K562 (cell line): ENCODE results near the gene PRLHR. TPM values are rescaled to one million over a fixed set of nuclear protein-coding genes. Genes with fewer than 3 reads are reported as not detected.

ENCODE experiments used
- ATAC-seq: fragments of 200-7000 bp; cut with Tn5 transposase; 3 replicates; pipeline ENCODE4 v1.9.1; 2020; ENCODE audit warnings: moderate library complexity
- BruUV-seq: library from RNA; stranded (reverse); fragments of 400-500 nt; replicated peaks from 2 replicates; lab custom pipeline; 2021; lab: Mats Ljungman, UMichigan
- CTCF ChIA-PET: fragments of 300-600 bp; formaldehyde crosslinking; extraction: SDS; loops from one replicate; lab custom pipeline; 2021; ENCODE audit warnings: low intra/inter-chr PET ratio; lab: Yijun Ruan, JAX
- POLR2A ChIA-PET: fragments of 300-600, 350-650 bp; sonication (Branson Sonifier 250); formaldehyde crosslinking; extraction: SDS; loops from one replicate; lab custom pipeline; 2021; ENCODE audit warnings: antibody characterized with exemption, inconsistent platforms; lab: Yijun Ruan, JAX
- DNase-seq, 4 experiments: peaks; one replicate each; pipeline versions ENCODE4 v3.0.0 to v3.0.0-alpha.2; 2011 to 2018; ENCODE audit warnings: low spot score in 3 of 4, mixed read lengths in 3 of 4; ENCODE audit errors: extremely low read depth in 1 of 4
- FAIRE-seq: peaks from 2 replicates; lab custom pipeline; 2011; peaks lifted over from hg19 to GRCh38; lab: Jason Lieb, UNC
- H2AFZ ChIP-seq: 2 replicates; pipeline ENCODE4 v1.6.0; 2011; ENCODE audit warnings: low read depth, low read length, control low read depth, inconsistent platforms
- H3K27ac ChIP-seq: fragments of 200-600 bp; 3 replicates; pipeline ENCODE4 v1.8.0; 2011; ENCODE audit warnings: low read depth, mild to moderate bottlenecking, control low read depth, inconsistent platforms, low read length, moderate library complexity, mixed read lengths; ENCODE audit errors: extremely low read depth
- H3K27me3 ChIP-seq, 2 experiments: fragments of 300-600 bp in 1 of 2; 2 replicates in 1 of 2; 3 replicates in 1 of 2; pipeline versions ENCODE4 v1.6.0 to v1.8.0; 2011; ENCODE audit warnings: inconsistent platforms in 2 of 2, low read length in 2 of 2, mild to moderate bottlenecking in 1 of 2, mixed read lengths in 1 of 2, moderate library complexity in 1 of 2; ENCODE audit not compliant: control insufficient read depth in 2 of 2, insufficient read depth in 2 of 2
- H3K36me3 ChIP-seq: fragments of 300-600 bp; 3 replicates; pipeline ENCODE4 v1.8.0; 2011; ENCODE audit warnings: mild to moderate bottlenecking, low read length, inconsistent platforms; ENCODE audit not compliant: control insufficient read depth, insufficient read depth
- H3K4me1 ChIP-seq, 2 experiments: fragments of 200-600 bp in 1 of 2; replicated peaks in 1 of 2; 2 replicates in 1 of 2; 3 replicates in 1 of 2; pipeline versions ENCODE4 v1.5.1 to v1.8.0; 2011; ENCODE audit warnings: inconsistent platforms in 2 of 2, low read length in 2 of 2, mild to moderate bottlenecking in 1 of 2, mixed read lengths in 1 of 2, moderate library complexity in 1 of 2; ENCODE audit not compliant: control insufficient read depth in 2 of 2, insufficient read depth in 2 of 2
- H3K4me2 ChIP-seq: 2 replicates; pipeline ENCODE4 v1.6.1; 2011; ENCODE audit warnings: low read length, control low read depth, inconsistent platforms, mixed read lengths; ENCODE audit not compliant: insufficient read depth
- H3K4me3 ChIP-seq: fragments of 200-600 bp; sonication (generic), shearing (Covaris generic); 2 replicates; pipeline ENCODE4 v1.5.1; 2016; ENCODE audit warnings: control low read depth, inconsistent platforms
- H3K79me2 ChIP-seq: fragments of 200-600 bp; 3 replicates; pipeline ENCODE4 v1.8.0; 2011; ENCODE audit warnings: low read length, inconsistent platforms; ENCODE audit not compliant: control insufficient read depth, insufficient read depth
- H3K9ac ChIP-seq, 2 experiments: 2 replicates each; pipeline versions ENCODE4 v1.6.0 to v1.6.1; 2011; ENCODE audit warnings: low read depth in 2 of 2, low read length in 2 of 2, control low read depth in 1 of 2, inconsistent platforms in 1 of 2, mild to moderate bottlenecking in 1 of 2, mixed read lengths in 1 of 2; ENCODE audit not compliant: insufficient read depth in 1 of 2
- H3K9me1 ChIP-seq: one replicate; pipeline ENCODE4 v1.6.0; 2011; ENCODE audit warnings: inconsistent platforms, mild to moderate bottlenecking, low read length, moderate library complexity; ENCODE audit not compliant: control insufficient read depth, insufficient read depth
- H3K9me3 ChIP-seq: replicated peaks from 2 replicates; pipeline ENCODE4 v1.5.1; 2011; ENCODE audit warnings: low read depth, low read length, inconsistent platforms; ENCODE audit not compliant: control insufficient read depth, insufficient read depth
- H4K20me1 ChIP-seq: replicated peaks from 2 replicates; pipeline ENCODE4 v1.6.1; 2011; ENCODE audit warnings: low read length, inconsistent platforms, mixed read lengths; ENCODE audit not compliant: control insufficient read depth, insufficient read depth
- ATF2 ChIP-seq: sonication (generic); formaldehyde crosslinking; IDR thresholded peaks from 2 replicates; pipeline ENCODE4 v1.8.1; 2022; ENCODE audit warnings: missing genetic modification reagents
- BCOR ChIP-seq: fragments of 450-650 bp; IDR thresholded peaks from 2 replicates; pipeline ENCODE4 v1.6.1; 2016
- CBFA2T2 ChIP-seq: fragments of 450-650 bp; conservative IDR thresholded peaks from 2 replicates; pipeline ENCODE4 v1.6.1; 2017; ENCODE audit warnings: mild to moderate bottlenecking
- CREB3 ChIP-seq: fragments of 450-650 bp; conservative IDR thresholded peaks from 2 replicates; pipeline ENCODE4 v1.6.1; 2016; ENCODE audit warnings: missing genetic modification characterization, low read depth, mild to moderate bottlenecking, missing compliant biosample characterization, moderate library complexity
- MEF2A ChIP-seq: IDR thresholded peaks from 2 replicates; pipeline ENCODE4 v1.6.1; 2011; ENCODE audit warnings: low read depth, mild to moderate bottlenecking, low read length, moderate library complexity; ENCODE audit not compliant: control insufficient read depth
- MIER1 ChIP-seq: fragments of 450-650 bp; IDR thresholded peaks from 2 replicates; pipeline ENCODE4 v1.6.1; 2016; ENCODE audit warnings: antibody characterized with exemption, mild to moderate bottlenecking, low read depth
- MLX ChIP-seq, 2 experiments: fragments of 450-650 bp in 1 of 2; sonication (generic) in 1 of 2; formaldehyde crosslinking; conservative IDR thresholded peaks; 2 replicates each; pipeline versions ENCODE4 v1.4.0 to v1.8.1; 2020 to 2022; ENCODE audit warnings: mild to moderate bottlenecking in 1 of 2, missing genetic modification reagents in 1 of 2
- NCOA4 ChIP-seq: fragments of 450-650 bp; IDR thresholded peaks from 2 replicates; pipeline ENCODE4 v1.6.1; 2018; ENCODE audit warnings: mild to moderate bottlenecking; ENCODE audit not compliant: partially characterized antibody
- SETDB1 ChIP-seq: IDR thresholded peaks from one replicate; pipeline ENCODE4 v1.6.1; 2012; ENCODE audit warnings: low read length, control low read depth, inconsistent platforms
- SMARCC2 ChIP-seq: fragments of 450-650 bp; IDR thresholded peaks from 2 replicates; pipeline ENCODE4 v1.6.1; 2017; ENCODE audit warnings: antibody characterized with exemption, moderate library complexity, mild to moderate bottlenecking, low read depth
- U2AF2 ChIP-seq: fragments of 200-400 bp; formaldehyde crosslinking; optimal IDR thresholded peaks from 2 replicates; pipeline ENCODE3; 2017; ENCODE audit warnings: low read depth, mild to moderate bottlenecking, low read length
- ZC3H4 ChIP-seq: sonication (generic); formaldehyde crosslinking; IDR thresholded peaks from 2 replicates; pipeline ENCODE4 v1.9.0; 2021; ENCODE audit warnings: missing genetic modification reagents, borderline replicate concordance
- ZNF561 ChIP-seq: fragments of 450-650 bp; formaldehyde crosslinking; conservative IDR thresholded peaks from 2 replicates; pipeline ENCODE4 v1.4.0; 2020; ENCODE audit warnings: mild to moderate bottlenecking, moderate library complexity
- ZNF785 ChIP-seq: fragments of 250-450 bp; sonication (Bioruptor Pico); IDR thresholded peaks from 2 replicates; pipeline ENCODE4 v1.4.0; 2020; ENCODE audit warnings: mild to moderate bottlenecking
- WGBS: fragments of 100-300 bp; shearing (Covaris generic); methylation state at CpG from one replicate; pipeline ENCODE4 v1.1.6; 2016; ENCODE audit warnings: low coverage, mixed read lengths; ENCODE audit not compliant: insufficient coverage; ENCODE audit errors: missing lambda C conversion rate; 5-methylcytosine and 5-hydroxymethylcytosine counted together
- in situ Hi-C: fragments of 300-500 bp; cut with MboI; formaldehyde crosslinking; loops from 4 replicates; pipeline ENCODE4 v1.15.0; 2018; ENCODE audit warnings: inconsistent platforms, mixed read lengths
- intact Hi-C: fragments of 100-400 bp; cut with micrococcal nuclease; formaldehyde crosslinking; loops from 2 replicates; pipeline ENCODE4 v1.14.2; 2022
- polyA plus RNA-seq, 8 experiments: library from polyadenylated mRNA; depleted of rRNA in 4 of 8; stranded (reverse) in 5 of 8; unstranded in 3 of 8; fragments of >200 nt; fragmentation: Nextera tagmentation in 2 of 8; fragmentation: Illumina TruSeq in 1 of 8; extraction: Ambion mirVana in 2 of 8; extraction: Trizol in 1 of 8; gene quantifications; 2 replicates each; pipeline versions ENCODE4 v1.2.1 to v1.2.3, GENCODE V29; 2011 to 2014; ENCODE audit warnings: inconsistent platforms in 1 of 8, missing spikeins in 1 of 8
- total RNA-seq, 7 experiments: library from RNA; depleted of rRNA in 6 of 7; stranded (reverse); fragments of >200 nt in 6 of 7; fragmentation: Illumina TruSeq in 2 of 7; extraction: Trizol in 2 of 7; gene quantifications; 2 replicates each; pipeline versions ENCODE4 v1.2.1 to v1.2.3, GENCODE V29; 2011 to 2021; ENCODE audit warnings: low replicate concordance in 1 of 7

PRLHR gene
- total and polyA plus RNA-seq, 9 of the 15 experiments (the other 6 are each of a cell fraction or from before 2014, with no cell fraction given): not detected

GRCh38 chr10:118582511-118582910 is 12.9 kb downstream of the PRLHR start (continued):
- TF ChIP-seq CREB3 (tag) (no peak), BCOR (no peak)

GRCh38 chr10:118581340-118581739 is 14.1 kb downstream of the PRLHR start:
- ATAC-seq: no peak
- no peaks in the 10 kb centered on the region for H3K36me3 ChIP-seq
- H3K9me1 ChIP-seq: no peaks in the 10 kb centered on the region
- H3K9ac ChIP-seq: no peak overlapping the region
- H2AFZ ChIP-seq: no peak overlapping the region
- H3K4me2 ChIP-seq: no peak overlapping the region
- TF ChIP-seq NCOA4 (no peak), CBFA2T2 (no peak), SETDB1 (no peak), ZC3H4 (no peak), ZNF561 (CRISPR knock-in tag) (no peak), MIER1 (no peak), ATF2 (CRISPR knock-in tag) (no peak), U2AF2 (no peak), MLX (CRISPR knock-in tag; conservative IDR thresholded peaks at IDR 0.05) (no peak), MEF2A (no peak), SMARCC2 (no peak), ZNF785 (CRISPR knock-in tag) (no peak)
- H4K20me1 ChIP-seq: no peaks in the 10 kb centered on the region
- DNase-seq: no peak
- no peaks in the 10 kb centered on the region for H3K9me3 ChIP-seq
- no peaks in the 10 kb centered on the region for H3K4me1 ChIP-seq
- ChIA-PET CTCF (no interaction called here), POLR2A (no interaction called here)
- in situ Hi-C loops: no loop called here
- 0% methylated on average over 4 of the region's 4 CpGs for WGBS
- intact Hi-C loops: no loop called here
- peaks cover 0 to 11% of the 10 kb centered on the region in 2 experiments; a peak in 1 of 5 replicates for H3K27me3 ChIP-seq
- BruUV-seq: no TSS peak
- no peaks in the 10 kb centered on the region for H3K79me2 ChIP-seq
- FAIRE-seq: no peak
- H3K4me3 ChIP-seq: no peak overlapping the region
- no peak overlapping the region for H3K27ac ChIP-seq
